SK-N-MC (cell line): ENCODE data around the gene FBXL5.

Experiments
- EZH2 ChIP-seq: fragments of 200-600 bp; sonication (generic); IDR thresholded peaks from one replicate; pipeline ENCODE4 v1.6.1; 2017; ENCODE audit warnings: antibody characterized with exemption
- FOXP2 ChIP-seq: optimal IDR thresholded peaks from 2 replicates; pipeline ENCODE3; 2011; ENCODE audit warnings: mild to moderate bottlenecking, moderate library complexity; ENCODE audit not compliant: insufficient read depth; ENCODE audit errors: extremely low read length, control extremely low read depth
- POLR2AphosphoS5 ChIP-seq: IDR thresholded peaks from 2 replicates; pipeline ENCODE4 v1.6.1; 2012; ENCODE audit warnings: mild to moderate bottlenecking, low read depth, low read length, borderline replicate concordance

- TF ChIP-seq EZH2: no peak
- TF ChIP-seq POLR2AphosphoS5: no peak
- TF ChIP-seq FOXP2: no peak
Measured at GRCh38 chr4:15653420-15653819, 1.7 kb downstream of the FBXL5 start.
